GM12892 (cell line): ENCODE measurements around the gene TXNRD1.

ENCODE experiments used
- DNase-seq: peaks from one replicate; pipeline ENCODE4 v3.0.0; 2011; ENCODE audit not compliant: insufficient read length
- FAIRE-seq: peaks from 2 replicates; lab custom pipeline; 2011; peaks lifted over from hg19 to GRCh38; lab: Jason Lieb, UNC
- POLR2A ChIP-seq: IDR thresholded peaks from 2 replicates; pipeline ENCODE4 v1.6.1; 2011; ENCODE audit warnings: low read depth, low read length, control low read depth
- POLR2AphosphoS5 ChIP-seq: IDR thresholded peaks from 2 replicates; pipeline ENCODE4 v1.6.1; 2011; ENCODE audit warnings: low read depth, low read length, control low read depth
- TAF1 ChIP-seq: IDR thresholded peaks from 2 replicates; pipeline ENCODE4 v1.6.1; 2011; ENCODE audit warnings: low read depth, mild to moderate bottlenecking, control low read depth, low read length, borderline replicate concordance

Gene TXNRD1

GRCh38 chr12:104181313-104181712 is 34.3 kb upstream of the TXNRD1 start:
- DNase-seq, result no peak
- FAIRE-seq, result no peak
- TF ChIP-seq TAF1 (no peak), POLR2AphosphoS5 (no peak), POLR2A (no peak)

- DNase-seq (no peak), FAIRE-seq (no peak)
- TF ChIP-seq TAF1, result no peak
- TF ChIP-seq POLR2AphosphoS5, result no peak
Measured at GRCh38 chr12:104182144-104182543, 33.4 kb upstream of the TXNRD1 start.

GRCh38 chr12:104182621-104183378 is 32.8 kb upstream of the TXNRD1 start:
- DNase-seq (no peak), FAIRE-seq (no peak)
- TF ChIP-seq TAF1 (no peak), POLR2AphosphoS5 (no peak), POLR2A (no peak)

GRCh38 chr12:104183443-104183842 is 32.1 kb upstream of the TXNRD1 start:
- DNase-seq (no peak), FAIRE-seq (no peak)
- TF ChIP-seq TAF1 (no peak), POLR2AphosphoS5 (no peak), POLR2A (no peak)

- TF ChIP-seq POLR2AphosphoS5 (no peak), TAF1 (no peak), POLR2A (no peak)
- no peak for FAIRE-seq
- DNase-seq, result no peak
Measured at GRCh38 chr12:104187446-104188155, 28.0 kb upstream of the TXNRD1 start.

GRCh38 chr12:104188534-104188933 is 27.0 kb upstream of the TXNRD1 start:
- TF ChIP-seq POLR2AphosphoS5, result no peak
- TF ChIP-seq TAF1, result no peak
- TF ChIP-seq POLR2A, result no peak
- FAIRE-seq (no peak), DNase-seq (no peak)

- FAIRE-seq (no peak), DNase-seq (no peak)
- no peak for TF ChIP-seq POLR2A
- TF ChIP-seq POLR2AphosphoS5, result no peak
- no peak for TF ChIP-seq TAF1
Measured at GRCh38 chr12:104189915-104190555, 25.5 kb upstream of the TXNRD1 start.

- no peak for DNase-seq
- FAIRE-seq, result no peak
Measured at GRCh38 chr12:104190641-104191176, 24.9 kb upstream of the TXNRD1 start.

GRCh38 chr12:104197264-104197663 is 18.3 kb upstream of the TXNRD1 start:
- FAIRE-seq (no peak), DNase-seq (no peak)
- no peak for TF ChIP-seq TAF1
- no peak for TF ChIP-seq POLR2AphosphoS5
- no peak for TF ChIP-seq POLR2A

More at GRCh38 chr12:104190641-104191176, 24.9 kb upstream of the TXNRD1 start:
- no peak for TF ChIP-seq TAF1
- no peak for TF ChIP-seq POLR2A
- no peak for TF ChIP-seq POLR2AphosphoS5

- TF ChIP-seq POLR2A, result no peak
- TF ChIP-seq TAF1, result no peak
- TF ChIP-seq POLR2AphosphoS5, result no peak
- DNase-seq, result no peak
- FAIRE-seq, result no peak
Measured at GRCh38 chr12:104199964-104200363, 15.6 kb upstream of the TXNRD1 start.

- TF ChIP-seq POLR2AphosphoS5, result no peak
- TF ChIP-seq TAF1, result no peak
- TF ChIP-seq POLR2A, result no peak
- peak; percentile 32 for DNase-seq
- FAIRE-seq, result peak; percentile 89
Measured at GRCh38 chr12:104201238-104202001, 14.2 kb upstream of the TXNRD1 start.
